ENCODE results near the gene ENTHD1.

ENTHD1 gene

DNA sequence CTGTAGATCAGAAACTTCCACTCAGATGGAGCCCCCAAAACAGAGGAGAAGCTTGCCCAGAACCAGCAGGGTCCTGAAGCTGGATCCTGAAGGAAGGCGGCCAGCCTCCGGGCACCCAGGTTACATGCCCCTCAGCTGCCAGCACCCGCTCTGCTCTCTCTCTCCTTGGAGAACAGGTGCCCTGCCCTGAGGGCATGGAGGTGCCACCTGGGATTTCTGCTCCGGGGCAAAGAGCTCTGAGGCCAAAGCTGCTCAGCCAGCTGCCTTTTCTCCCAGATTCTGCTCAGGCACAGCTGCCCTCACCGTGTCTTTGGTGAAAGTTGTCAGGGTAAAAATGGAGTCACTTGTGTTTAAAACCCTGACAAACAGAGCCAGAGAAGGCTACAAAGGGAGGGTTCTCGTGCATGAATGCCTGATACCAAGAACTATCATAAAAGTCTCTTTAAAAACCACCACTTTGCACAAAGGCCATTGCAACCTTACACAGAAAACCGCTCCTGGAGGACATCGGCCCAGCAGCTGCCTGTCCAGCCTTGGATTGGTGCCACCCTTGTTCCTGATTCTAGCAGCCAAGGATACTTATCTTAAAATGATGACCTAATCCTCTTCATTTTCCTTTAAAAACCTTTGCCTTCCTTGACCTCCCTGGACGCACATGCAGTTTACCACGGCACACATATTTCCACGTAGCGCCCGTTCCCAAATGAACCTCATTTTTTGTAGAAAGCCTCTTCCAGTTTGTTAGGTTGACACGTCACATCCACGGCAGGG is 183.0 kb downstream of the ENTHD1 start:
- DNase-seq: no peak

DNA sequence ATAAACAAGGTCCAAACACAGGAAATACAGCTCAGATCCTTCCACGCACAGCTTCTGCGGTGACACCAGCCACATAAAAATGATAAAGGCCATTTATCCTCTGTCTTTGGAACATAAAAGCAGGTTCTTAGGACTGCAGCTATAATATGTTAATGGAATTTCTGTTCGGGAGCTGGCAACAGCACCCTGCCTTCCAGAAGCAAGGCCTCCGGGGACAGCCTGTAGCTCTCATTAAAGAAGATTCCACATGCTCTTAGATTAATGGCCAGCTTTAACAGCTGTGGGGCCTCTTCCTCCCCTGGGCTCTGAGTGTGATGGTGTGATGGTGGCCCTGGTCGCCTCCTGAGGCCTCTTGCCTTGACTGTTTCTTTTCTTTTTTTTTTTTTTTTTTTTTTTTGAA is 185.7 kb downstream of the ENTHD1 start:
- DNase-seq: no peak

DNA sequence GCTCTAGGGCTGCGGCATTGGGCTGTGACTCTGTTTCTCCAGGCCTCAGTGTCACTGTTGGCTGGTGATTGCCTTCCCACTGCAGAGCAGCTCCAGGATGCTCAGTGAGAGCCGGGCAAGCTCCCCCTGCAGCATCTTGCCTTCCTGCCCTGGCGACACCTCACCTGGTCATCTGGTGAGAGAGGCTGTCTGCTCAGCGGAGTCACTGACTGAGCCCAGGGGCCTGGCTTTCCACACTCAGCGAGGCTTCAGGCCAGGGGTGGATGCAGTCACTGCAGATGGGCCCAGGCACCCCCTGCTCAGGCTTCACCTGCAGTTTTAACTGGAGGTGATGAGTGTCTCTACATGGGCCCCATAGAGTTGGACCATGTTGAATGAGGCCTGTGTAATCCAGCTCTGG is 186.2 kb downstream of the ENTHD1 start:
- no peak for DNase-seq

DNA sequence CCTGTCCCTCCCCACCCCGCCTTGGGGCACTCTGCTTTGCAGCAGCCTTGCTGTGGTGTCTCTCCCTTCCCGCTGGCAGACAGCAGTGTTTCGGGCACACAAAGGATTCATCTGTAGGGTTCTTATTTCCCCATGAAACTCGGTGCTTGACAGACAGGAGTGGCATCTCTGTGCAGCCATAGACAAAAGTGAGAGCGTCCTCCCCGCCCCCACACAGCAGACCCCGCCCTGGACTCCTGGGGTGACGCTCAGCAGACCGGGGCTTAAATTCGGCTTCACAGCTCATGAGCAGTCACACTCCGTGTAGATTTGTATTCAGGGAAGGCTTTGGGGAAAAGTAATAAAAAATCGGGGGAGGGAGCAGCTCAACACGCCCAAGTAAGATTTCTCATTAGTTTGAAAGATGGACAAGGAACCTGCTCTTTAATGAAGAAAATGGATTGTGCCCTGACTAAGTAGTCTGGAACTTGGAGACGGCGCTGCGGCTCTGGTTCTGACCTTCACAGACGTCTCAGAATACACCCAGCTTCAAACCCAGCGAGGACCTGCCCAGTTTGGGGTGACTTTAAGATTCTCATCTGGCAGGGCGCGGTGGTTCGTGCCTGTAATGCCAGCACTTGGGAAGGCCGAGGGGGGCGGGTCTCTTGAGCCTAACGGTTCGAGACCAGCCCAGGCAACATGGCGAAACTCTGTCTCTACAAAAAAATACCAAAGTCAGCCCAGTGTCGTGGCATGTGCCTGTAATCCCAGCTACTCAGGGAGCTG is 187.0 kb downstream of the ENTHD1 start:
- no peak for DNase-seq

DNA sequence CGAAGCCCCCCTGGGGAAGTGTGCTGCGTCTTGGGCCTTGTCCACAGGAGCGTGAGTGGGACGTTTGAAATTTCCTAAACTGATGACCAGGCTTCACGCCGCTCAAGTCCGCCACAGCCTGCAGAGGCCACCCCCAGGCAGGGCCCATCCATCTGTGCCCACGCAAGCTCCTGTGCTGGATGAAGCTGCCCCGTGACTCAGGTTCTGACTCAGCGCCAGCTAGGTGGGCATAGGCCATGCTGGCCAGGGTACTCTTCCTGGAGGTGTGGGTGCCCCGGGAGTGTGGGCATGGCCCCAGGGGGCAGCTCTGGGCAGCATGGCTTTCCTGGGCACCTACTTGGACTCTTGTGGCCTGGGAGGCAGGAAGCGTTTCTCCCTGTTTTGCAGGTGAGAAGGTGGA is 188.2 kb downstream of the ENTHD1 start:
- no peak for DNase-seq

GRCh38 chr22:39703928-39704639 is 189.5 kb downstream of the ENTHD1 start:
- no peak for DNase-seq

DNA sequence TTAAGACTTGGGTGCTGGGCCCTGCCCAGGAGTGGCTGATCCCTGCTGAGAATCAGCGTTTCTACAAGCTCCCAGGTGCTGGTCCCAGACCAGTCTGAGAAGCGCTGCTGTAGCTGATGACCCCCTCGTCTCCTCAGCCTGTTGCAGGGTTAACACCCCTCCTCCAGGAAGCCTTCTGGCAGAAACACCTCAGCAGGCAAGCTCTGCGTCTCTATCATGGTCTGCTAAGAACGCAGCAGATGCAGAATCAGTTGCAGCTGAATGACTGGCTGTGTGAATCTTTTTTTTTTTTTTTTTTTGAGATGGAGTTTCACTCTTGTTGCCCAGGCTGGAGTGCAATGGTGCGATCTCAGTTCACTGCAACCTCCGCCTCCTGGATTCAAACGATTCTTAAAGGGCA is 190.5 kb downstream of the ENTHD1 start:
- no peak for DNase-seq

DNA sequence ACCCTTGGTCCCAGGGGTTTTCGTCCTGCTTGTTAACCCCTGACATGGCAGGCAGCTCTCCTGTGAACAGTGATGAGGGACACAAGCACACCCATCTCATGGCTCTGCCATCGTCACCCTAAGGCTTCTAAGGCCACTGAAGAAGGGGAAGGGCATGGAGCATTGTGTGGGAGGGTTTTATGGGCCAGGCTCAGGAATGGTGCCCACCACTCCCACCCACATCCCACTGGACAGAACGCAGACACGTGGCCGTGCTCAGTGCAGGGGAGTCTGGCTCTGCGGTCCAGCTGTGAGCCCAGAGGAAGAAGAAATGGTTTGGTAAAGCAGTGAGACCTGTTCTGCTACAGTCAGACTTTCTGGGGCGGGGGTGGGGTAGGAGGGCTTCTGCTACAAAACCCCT is 193.0 kb downstream of the ENTHD1 start:
- DNase-seq: no peak

GRCh38 chr22:39699631-39700360 is 193.8 kb downstream of the ENTHD1 start:
- DNase-seq: no peak

GRCh38 chr22:39697790-39698430 is 195.7 kb downstream of the ENTHD1 start:
- DNase-seq: no peak

GRCh38 chr22:39693943-39694500 is 199.5 kb downstream of the ENTHD1 start:
- no peak for DNase-seq
